RWPE1 (cell line): ENCODE measurements around the gene TUBD1.

Source experiments
- CTCF ChIA-PET: fragments of 350-600 bp; sonication (Branson Sonifier 250); formaldehyde crosslinking; extraction: SDS; loops from one replicate; lab custom pipeline; 2021; lab: Yijun Ruan, JAX
- POLR2A ChIA-PET: fragments of 400-600 bp; formaldehyde crosslinking; extraction: SDS; loops from one replicate; lab custom pipeline; 2020; ENCODE audit warnings: antibody characterized with exemption; ENCODE audit not compliant: low non-redundant PET; lab: Yijun Ruan, JAX
- DNase-seq: peaks from one replicate; pipeline ENCODE4 v3.0.0; 2012; ENCODE audit warnings: low spot score
- H3K27ac ChIP-seq: fragments of 450-650 bp; 2 replicates; pipeline ENCODE4 v1.5.1; 2017
- TF ChIP-seq, protein P1 (sequence below): fragments of 450-650 bp; conservative IDR thresholded peaks from 2 replicates; pipeline ENCODE4 v1.5.1; 2017; ENCODE audit warnings: low read depth, mild to moderate bottlenecking

Gene TUBD1

GRCh38 chr17:59839651-59840328 is 53.0 kb downstream of the TUBD1 start:
- DNase-seq, result no peak
- TF ChIP-seq, protein P1, sequence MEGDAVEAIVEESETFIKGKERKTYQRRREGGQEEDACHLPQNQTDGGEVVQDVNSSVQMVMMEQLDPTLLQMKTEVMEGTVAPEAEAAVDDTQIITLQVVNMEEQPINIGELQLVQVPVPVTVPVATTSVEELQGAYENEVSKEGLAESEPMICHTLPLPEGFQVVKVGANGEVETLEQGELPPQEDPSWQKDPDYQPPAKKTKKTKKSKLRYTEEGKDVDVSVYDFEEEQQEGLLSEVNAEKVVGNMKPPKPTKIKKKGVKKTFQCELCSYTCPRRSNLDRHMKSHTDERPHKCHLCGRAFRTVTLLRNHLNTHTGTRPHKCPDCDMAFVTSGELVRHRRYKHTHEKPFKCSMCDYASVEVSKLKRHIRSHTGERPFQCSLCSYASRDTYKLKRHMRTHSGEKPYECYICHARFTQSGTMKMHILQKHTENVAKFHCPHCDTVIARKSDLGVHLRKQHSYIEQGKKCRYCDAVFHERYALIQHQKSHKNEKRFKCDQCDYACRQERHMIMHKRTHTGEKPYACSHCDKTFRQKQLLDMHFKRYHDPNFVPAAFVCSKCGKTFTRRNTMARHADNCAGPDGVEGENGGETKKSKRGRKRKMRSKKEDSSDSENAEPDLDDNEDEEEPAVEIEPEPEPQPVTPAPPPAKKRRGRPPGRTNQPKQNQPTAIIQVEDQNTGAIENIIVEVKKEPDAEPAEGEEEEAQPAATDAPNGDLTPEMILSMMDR, result no peak
- ChIA-PET CTCF (interaction anchor here (0.6 to 1.3 kb wide), 2 partner anchors 18 to 57 kb away, joined by 3 to 4 read pairs; no protein-coding TSS in a partner anchor), POLR2A (no interaction called here)
- no peak overlapping the region for H3K27ac ChIP-seq

GRCh38 chr17:59838052-59838916 is 54.5 kb downstream of the TUBD1 start:
- DNase-seq, result no peak
- H3K27ac ChIP-seq, result peak overlapping the region; percentile 95
- ChIA-PET CTCF (interaction anchor here (0.6 to 1.3 kb wide), 4 partner anchors 29 to 84 kb away, joined by 3 to 8 read pairs (median 4); no protein-coding TSS in a partner anchor), POLR2A (interaction anchor here (0.9 to 1.2 kb wide), 3 partner anchors 29 to 84 kb away, joined by 3 to 8 read pairs (median 4); no protein-coding TSS in a partner anchor)
- TF ChIP-seq, protein P1, result no peak

- TF ChIP-seq, protein P1, result no peak
- ChIA-PET POLR2A (interaction anchor here (0.9 to 1.2 kb wide), 3 partner anchors 28 to 83 kb away, joined by 3 to 8 read pairs (median 4); no protein-coding TSS in a partner anchor), CTCF (interaction anchor here (0.5 to 1.2 kb wide), 4 partner anchors 41 to 84 kb away, joined by 3 to 8 read pairs (median 3); no protein-coding TSS in a partner anchor)
- DNase-seq, result peak; percentile 86
- peak overlapping the region; percentile 96 for H3K27ac ChIP-seq
These were observed 55.3 kb downstream of the TUBD1 start for GRCh38 chr17:59837308-59838051.

DNA sequence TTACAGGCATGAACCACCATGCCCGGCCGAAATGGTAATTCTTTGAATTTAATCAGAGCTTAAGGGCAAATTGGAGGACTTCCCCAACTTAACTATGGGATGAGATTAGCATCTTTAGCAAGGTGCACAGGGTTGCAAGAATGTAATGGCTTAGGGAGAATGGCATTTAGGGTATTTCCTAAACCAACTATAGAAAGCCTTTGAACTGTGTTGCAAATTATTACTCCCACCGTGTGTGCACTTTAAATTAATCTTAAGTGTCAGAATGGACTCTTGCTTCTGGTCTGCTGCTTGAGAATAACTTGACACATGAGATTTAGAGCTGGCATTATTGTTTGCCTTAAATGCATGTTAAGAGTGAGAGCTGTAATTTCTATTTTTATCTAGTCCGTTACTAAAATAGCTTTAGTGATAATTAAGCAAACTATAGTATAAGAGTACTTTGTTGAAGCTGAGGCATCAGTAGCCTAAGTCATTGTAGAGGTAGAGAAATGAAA is 59.8 kb downstream of the TUBD1 start:
- H3K27ac ChIP-seq, result no peak overlapping the region; the same call in 1 of the 2 replicates
- DNase-seq, result no peak
- ChIA-PET POLR2A (no interaction called here), CTCF (no interaction called here)
- TF ChIP-seq, protein P1, result no peak

DNA sequence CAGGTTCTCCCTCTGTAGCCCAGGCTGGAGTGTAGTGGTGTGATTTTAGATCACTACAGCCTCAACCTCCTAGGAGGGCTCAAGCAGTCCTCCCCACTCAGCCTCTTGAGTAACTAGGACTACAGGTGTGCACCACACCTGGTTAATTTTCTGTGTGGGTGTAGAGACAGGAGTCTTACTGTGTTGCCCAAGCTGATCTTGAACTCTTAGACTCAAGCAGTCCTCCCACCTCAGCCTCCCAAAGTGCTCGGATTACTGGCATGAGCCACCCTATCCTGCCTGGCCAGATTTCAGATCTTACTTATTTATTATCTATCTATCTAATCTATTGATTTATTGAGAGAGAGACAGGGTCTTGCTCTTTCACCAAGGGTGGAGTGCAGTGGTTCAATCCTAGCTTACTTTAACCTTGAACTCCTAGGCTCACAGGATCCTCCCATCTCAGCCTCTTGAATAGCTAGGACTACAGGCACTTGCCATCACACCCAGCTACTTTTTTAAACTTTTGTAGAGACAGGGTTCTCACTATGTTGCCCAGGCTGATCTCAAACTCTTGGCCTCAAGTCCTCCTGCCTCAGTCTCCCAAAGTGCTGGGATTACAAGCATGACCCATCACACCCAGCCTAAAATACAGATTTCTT is 61.8 kb downstream of the TUBD1 start:
- peak overlapping the region; percentile 61 for H3K27ac ChIP-seq
- POLR2A ChIA-PET, result interaction anchor here (0.5 to 0.6 kb wide), 2 partner anchors 45 to 48 kb away, joined by 5 to 6 read pairs; no protein-coding TSS in a partner anchor
- TF ChIP-seq, protein P1, result no peak
- CTCF ChIA-PET, result no interaction called here
- DNase-seq, result no peak
